ENCODE results near the gene LAMTOR1.
"Not testable (repeated sequence)": the region's sequence is repeated elsewhere in the genome, so short reads cannot be mapped to it uniquely, and the experiment has no call there.

Gene LAMTOR1

DNA sequence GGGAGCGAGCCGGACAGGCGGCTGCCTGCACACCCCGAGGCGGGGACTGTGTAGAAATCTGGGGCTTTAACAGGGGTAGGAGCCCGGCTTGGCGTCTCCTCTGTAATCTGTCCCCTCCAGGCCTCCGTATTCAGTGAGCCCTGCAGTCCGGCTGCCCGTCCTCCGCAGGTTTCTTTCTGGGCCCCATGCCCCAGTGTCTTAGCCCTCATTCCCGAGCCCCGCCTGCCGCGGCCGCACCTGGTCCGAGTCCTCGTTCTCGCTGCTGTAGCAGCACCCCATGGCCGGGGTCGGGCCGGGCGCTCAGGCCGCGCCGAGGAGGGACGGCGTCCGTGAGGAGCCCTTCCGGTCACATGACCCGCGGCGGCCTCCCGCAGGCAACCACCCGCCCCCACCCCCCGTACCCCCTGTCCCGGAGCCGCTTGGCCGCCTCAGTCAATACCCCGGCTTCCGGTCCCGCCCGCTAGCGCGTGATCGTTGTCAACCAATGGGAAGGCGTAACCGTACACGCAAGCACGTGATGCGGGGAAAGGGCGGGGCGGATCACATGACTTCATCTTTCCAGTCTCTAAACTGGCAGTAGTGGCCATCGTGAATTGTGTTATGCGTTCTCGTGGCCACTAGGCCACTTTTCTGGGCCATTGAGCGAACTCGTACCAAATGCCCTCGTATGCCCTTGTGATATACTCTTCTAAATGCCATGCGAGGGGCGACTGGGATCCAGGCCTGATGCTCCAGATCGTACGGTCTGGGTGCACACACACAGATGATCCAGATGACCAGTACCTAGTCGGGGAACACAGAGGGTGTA is at the start of gene LAMTOR1:
Gene LAMTOR1, minus strand, starts transcription at position 352 of the 808 bp plus-strand sequence. Its CDS starts 73 bp downstream, at position 279.
- DNase-seq (ENCODE audit: low read depth) = peak; percentile 97

DNA sequence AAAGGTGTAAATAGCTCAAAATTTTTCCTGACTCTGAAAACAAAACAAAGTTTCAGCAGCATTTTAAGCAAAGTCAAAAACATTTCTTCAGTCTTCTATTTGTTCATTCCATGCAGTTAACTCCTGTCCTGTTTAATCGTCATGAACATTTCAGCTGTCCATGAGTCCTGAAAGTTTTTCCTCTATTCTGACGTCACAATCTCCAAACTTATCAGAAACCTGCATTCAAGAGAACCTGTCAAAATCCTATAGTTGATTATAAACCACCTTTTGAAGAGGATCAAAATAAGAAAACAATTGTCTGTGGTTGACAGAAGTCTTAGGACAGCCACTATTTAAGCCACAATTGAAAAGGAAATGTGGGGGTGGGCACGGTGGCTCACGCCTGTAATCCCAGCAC is 47.8 kb upstream of the LAMTOR1 start:
- no peak for DNase-seq (ENCODE audit: low read depth)

DNA sequence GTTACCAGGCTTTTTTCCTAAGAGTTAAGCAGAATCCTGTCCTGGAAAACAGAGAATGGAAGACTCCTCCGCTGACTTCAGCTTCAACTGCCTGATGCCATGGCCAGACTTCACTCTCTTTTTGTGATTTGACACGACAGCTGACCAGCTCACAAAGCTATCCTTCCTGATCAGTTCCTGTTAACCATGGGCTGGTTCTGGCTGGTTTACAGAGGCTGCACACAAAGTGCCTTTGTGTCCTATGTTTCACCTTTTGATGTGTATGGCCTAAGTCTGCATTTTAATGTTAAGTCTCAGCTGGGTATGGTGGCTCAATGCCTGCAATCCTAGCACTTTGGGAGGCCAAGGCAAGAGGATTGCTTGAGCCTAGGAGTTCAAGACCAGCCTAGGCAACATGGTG is 43.5 kb upstream of the LAMTOR1 start:
- DNase-seq (ENCODE audit: low read depth) = no peak

DNA sequence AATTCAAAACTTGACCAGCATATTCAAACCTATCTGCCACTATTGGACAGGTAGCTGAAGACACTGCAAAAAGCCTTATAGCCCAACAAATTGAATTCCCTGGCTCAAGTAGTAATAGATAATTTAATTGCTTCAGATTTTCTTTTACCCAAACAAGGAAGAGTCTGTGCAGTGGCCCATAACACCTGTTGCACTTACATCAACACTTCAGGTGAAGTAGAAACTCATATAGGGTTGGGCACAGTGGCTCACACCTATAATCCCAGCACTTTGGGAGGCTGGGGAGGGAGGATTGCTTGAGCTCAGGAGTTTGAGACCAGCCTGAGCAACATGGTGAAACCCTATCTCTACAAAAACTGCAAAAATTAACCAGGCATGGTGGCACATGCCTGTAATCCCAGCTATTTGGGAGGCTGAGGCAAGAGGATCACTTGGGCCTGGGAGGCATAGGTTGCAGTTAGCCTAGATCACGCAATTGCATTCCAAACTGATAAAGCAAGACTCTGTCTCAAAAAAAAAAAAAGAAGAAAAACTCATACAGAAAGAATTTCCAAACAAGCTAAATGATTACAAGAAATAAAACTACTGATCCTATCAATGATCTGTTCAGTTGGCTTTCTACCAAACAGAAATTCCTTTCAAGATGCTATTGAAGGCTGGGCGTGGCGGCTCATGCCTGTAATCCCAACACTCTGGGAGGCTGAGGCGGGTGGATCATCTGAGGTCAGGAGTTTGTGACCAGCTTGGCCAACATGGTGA is 41.9 kb upstream of the LAMTOR1 start:
- no peak for DNase-seq (ENCODE audit: low read depth)

DNA sequence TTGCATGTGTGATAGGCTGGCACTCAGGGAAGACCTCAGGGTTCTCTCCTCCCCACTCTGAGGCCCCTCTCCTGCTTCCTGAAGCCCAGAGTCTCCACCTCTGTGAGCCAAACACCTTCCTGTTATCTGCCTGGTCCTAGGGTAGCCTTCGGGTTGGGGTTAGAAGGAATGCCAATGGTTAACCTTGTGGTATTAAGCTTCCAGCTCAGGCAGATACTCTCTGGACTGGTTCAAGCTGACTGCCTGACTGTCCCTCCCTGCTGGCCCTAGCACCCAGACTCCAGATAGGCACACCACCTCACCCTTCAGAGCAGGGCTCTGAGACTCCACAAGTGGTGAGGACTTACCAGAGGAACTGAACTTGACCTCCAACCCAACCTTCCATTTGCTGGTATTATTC is 39.4 kb upstream of the LAMTOR1 start:
- not testable (repeated sequence) for DNase-seq (ENCODE audit: low read depth)

DNA sequence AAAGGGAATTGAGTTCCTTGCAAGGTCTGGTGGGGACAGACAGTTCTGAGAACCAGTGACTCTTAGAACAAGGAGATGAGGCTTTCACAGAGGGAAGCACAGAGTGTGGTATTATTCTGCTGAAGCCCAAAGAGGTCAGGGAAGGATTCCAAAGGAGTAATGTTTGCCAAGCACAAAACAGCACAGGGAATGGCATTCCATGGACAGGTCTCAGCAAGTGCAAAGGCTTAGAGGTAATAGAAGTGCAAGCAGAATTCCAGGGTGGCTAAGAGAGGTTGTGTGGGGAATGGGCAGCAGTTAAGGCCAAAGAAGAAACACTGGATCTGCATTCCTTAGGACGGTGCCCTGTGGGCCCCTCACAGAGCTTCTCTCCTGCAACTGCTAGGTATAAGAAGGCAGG is 39.0 kb upstream of the LAMTOR1 start:
- DNase-seq (ENCODE audit: low read depth) = not testable (repeated sequence)

DNA sequence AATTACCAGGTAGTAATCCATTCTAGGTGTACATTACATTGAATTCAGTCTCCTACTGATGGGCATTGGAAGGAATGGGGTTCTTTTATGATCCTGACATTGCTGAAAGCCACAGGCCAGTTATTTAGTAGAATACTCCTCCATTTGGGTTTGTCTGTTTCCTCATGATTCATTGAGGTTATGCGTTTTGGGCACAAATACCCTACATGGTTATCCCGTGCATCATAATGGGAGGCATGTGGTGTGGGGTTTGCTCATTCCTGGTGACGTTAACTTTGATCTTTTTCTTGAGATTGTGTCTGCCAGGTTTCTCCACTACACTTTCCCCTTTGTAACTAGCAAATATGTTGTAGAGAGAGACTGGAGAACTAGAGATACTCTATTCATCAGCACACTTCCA is 38.0 kb upstream of the LAMTOR1 start:
- no peak for DNase-seq (ENCODE audit: low read depth)

DNA sequence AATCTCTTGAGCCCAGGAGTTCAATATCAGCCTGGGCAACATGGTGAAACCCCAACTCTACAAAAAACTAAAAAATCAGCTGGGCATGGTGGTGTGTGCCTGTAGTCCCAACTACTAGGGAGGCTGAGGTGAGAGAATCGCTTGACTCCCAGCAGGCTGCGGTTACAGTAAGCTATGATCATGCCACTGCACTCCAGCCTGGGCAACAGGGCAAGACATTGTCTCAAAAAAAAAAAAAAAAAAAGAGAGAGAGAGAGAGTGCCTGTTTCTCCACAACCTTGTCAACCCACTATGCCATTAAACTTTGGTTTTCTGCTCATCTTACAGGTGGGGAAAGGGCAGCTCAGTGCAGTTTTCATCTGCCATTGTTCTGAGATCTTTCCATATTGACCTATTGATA is 37.6 kb upstream of the LAMTOR1 start:
- DNase-seq (ENCODE audit: low read depth) = no peak

DNA sequence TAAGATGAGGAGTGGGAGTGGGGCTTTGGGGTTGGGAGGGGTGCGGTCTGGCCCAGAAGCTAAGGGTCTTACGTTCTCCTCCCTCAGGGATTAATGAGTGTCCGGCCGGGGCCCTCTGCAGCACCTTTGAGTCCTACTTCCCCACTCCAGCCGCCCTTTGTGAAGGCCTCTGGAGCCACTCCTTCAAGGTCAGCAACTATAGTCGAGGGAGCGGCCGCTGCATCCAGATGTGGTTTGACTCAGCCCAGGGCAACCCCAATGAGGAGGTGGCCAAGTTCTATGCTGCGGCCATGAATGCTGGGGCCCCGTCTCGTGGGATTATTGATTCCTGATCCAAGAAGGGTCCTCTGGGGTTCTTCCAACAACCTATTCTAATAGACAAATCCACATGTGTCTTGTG is 36.4 kb upstream of the LAMTOR1 start:
- DNase-seq (ENCODE audit: low read depth) = no peak

DNA sequence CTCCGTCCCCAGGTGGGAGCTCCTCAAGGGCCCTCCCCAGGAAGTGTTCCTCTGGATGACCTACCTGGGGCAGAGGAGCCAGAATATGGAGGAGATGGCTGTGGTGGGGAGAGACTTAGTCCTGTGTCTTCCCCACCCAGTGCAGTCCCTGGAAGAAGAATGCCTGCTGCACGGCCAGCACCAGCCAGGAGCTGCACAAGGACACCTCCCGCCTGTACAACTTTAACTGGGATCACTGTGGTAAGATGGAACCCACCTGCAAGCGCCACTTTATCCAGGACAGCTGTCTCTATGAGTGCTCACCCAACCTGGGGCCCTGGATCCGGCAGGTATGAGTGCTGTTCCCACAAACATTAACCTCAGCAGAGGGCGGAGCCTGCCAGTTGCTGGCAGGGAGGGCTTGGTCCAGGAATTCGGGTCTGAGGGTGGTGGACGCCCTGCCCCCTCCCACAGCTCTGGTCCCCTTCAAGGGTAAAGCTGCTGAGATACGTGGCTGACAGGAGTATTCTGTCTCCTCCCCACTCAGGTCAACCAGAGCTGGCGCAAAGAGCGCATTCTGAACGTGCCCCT is 35.8 kb upstream of the LAMTOR1 start:
- no peak for DNase-seq (ENCODE audit: low read depth)

DNA sequence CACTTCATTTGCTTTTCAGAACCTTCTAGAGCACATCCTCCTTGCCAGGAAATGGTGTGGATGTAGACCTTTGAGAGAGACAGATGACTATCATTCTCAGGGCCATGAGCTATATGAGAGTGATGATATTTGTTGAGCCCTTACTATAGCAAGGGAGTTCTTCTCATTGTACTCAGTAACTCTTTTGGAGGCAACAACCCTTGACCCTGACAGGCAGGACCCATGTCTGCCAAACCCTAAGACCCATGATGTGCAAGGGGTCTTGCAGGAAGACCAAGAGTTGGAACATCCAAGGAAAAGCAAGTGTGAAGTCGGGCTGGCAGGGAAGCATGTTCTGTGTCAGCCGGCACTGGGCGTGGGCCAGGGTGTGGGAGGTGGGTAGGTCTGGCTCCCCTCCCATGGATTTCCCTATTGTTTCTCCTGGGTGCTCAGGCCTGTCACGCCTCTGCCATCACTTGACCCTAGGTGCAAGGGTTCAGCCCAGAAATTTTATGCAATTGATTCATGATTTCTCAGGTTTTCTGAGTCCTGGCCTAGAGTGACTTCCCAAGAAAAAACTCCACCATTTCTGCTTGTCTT is 33.7 kb upstream of the LAMTOR1 start:
- DNase-seq (ENCODE audit: low read depth) = no peak

DNA sequence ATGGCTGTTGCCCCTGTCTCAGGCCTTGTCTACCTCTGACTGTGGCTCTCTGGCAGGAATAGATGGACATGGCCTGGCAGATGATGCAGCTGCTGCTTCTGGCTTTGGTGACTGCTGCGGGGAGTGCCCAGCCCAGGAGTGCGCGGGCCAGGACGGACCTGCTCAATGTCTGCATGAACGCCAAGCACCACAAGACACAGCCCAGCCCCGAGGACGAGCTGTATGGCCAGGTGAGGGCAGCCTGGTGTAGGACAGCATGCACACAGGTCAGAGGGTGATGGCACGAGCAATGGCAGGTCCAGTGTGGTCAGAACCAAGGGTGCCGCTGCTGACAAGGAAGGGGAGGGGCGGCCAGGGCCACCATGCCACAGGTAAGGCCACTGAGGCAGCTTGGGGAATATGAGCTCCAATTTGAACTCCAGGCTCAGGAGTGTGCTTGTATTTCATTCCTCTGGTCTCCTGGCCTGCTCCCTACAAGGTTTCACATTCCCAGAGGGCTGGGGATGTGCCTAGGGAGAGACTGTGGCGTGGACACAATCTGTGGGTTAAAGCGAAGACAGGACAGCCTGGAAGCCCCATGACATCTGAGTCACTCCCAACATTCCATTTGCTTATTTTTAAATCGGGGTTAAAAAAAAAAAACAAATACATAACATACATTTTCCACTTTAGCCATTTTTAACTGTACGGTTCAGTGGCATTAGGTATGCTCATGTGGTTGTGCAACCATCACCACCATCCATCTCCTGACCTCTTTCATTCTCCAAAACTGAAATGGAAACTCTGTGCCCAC is 33.0 kb upstream of the LAMTOR1 start:
- DNase-seq (ENCODE audit: low read depth) = no peak

DNA sequence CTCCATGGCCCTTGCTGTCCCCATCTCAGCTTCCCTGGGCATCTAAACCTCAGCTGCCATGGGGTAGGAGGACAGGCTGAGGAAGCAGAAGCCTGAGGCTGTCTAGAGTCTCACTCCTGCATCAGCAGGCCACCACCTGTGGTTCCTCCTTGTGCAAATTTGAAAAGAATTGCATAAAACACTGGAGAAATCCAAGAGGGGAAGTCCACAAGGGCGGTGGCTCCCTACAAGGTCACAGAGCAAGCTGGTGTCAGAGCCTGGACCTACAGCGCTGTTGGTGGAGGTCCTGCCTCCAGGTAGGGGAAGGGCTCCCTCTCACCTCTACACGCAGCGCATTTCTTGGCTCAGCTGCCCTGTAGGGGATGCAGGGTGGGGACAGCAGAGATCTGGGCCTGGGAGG is 32.4 kb upstream of the LAMTOR1 start, which contains the start of gene FOLR3:
Gene FOLR3, plus strand, starts transcription at position 253 of the 400 bp plus-strand sequence. CDS start 228 bp downstream, outside the sequence.
- DNase-seq (ENCODE audit: low read depth) = not testable (repeated sequence)

DNA sequence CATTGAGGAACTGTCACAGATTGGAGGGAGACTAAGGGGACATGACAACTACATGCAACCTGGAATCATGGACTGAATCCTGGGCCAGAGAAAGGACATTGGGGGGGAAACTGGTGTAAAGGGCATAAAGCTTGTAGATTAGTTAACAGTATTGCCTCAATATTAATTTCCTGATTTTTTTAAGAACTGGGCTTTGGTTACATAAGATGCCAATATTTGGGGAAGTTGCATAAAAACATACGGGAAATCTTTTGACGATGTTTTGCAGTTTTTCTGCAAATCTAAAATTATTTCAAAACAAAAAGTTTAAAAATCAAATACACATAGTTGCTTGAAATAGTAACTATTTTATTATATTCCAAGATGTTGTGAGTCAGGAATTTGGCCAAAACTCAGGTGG is 29.5 kb upstream of the LAMTOR1 start:
- DNase-seq (ENCODE audit: low read depth) = no peak

DNA sequence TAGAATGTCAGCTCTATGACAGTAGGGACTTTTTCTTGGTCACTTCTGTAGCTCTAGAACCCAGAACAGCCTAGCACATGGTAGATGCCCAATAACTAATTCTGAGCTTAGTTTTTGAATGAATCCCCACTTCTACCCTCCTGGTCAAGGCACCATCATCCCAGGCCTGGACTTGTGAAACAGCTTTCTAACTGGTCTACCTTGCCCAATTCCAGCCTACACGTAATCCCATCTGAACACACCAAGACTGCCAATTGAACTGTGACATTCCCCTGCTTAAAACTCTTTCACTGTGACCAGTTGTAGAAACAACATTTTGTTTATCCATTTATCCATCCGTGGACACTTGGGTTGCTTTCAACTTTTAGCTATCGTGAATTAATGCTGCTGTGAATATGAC is 26.3 kb upstream of the LAMTOR1 start:
- no peak for DNase-seq (ENCODE audit: low read depth)

DNA sequence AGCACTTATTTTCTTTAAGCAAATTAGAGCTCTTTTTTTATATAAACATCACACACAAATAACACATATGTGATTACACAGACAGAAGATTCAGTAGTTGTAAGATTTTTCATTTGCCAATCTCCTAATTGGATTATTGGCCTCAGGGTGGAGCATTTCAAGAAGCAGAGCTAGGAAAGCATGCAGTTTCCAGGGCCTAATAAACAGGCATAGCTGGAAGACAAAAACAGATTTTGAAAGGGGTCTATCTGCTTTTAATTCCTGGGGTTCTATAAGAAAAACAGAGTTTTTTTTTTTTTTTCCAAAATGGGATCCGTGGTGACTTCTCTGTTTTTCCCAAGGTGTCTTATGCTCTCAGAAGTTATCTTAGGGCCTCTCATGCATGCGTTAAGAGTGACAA is 24.8 kb upstream of the LAMTOR1 start:
- DNase-seq (ENCODE audit: low read depth) = no peak

DNA sequence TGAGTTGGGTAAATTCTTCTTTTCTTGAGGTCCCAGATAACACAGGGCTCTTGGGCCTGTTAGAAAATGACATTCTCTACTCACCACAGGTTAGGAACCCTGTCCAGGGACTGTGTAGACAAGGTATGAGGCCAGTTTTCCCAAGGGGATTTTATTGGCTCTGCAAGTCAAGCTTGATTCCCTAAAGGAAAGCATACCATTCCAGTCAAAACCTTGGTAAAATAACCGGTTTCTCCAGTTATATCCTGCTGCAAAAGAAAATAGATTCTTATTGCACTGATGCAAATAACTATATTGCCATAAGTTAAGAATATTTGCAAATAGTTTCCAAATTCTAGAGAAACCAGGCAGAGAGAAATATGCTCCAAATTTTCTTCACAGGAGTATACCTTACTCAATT is 22.9 kb upstream of the LAMTOR1 start:
- no peak for DNase-seq (ENCODE audit: low read depth)

DNA sequence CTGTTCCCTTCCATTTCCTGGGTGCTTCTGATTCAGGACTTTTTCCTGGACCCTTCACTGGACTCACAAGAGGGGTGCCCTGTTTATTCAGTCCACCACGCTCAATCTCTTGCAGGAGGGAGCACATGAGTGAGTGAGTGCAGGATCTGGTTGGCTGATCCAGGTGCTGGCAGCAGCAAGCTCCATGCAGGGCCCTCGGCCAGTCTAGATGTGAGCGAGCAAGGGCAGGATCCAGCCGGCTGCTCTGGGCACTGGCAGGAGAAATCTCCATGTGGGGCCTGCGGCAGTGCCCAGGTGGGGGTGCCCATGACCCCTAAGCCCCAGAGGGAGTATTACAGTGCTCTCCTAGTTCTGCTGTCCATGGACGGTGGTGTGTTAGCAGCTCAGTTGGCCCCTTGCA is 20.9 kb upstream of the LAMTOR1 start:
- no peak for DNase-seq (ENCODE audit: low read depth)

DNA sequence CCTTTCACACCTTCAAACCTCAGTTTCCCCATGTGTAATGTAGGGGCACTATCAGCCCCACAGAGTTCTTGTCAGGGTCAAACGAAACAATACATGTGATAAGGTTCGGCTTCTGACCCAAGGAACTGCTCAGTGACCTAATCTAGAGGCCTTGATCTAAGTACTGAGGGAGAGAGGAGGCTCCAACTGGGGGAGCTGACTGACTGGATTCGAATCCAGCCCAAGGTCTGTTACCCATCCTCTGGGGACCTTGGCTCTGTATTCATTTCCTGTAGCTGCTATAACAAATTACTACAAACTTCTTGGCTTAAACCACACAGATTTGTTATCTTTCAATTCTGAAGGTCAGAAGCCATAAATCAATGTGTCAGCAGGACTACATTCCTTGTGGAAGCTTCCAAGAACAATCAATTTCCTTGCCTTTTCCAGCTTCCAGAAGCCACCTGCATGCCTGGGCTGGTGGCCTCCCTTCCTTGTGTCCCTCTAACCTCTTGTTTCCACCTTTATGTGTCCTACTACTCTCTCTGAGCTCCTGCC is 20.1 kb upstream of the LAMTOR1 start:
- no peak for DNase-seq (ENCODE audit: low read depth)

DNA sequence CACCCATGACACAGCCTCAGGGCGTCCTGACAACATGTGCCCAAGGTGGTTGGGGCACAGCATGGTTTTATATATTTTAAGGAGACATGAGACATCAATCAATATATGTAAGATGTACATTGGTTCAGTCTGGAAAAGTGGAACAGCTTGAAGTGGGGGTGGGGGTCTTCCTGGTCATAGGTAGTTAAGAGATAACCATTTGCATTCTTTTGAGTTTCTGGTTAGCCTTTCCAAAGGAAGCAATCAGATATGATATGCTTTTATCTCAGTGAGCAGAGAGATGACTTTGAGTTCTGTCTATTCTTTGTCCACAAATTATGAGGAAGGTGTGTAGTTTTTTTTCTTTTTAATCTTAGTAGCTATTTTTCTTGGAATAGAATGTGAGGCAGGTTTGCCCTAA is 19.5 kb upstream of the LAMTOR1 start:
- DNase-seq (ENCODE audit: low read depth) = no peak

DNA sequence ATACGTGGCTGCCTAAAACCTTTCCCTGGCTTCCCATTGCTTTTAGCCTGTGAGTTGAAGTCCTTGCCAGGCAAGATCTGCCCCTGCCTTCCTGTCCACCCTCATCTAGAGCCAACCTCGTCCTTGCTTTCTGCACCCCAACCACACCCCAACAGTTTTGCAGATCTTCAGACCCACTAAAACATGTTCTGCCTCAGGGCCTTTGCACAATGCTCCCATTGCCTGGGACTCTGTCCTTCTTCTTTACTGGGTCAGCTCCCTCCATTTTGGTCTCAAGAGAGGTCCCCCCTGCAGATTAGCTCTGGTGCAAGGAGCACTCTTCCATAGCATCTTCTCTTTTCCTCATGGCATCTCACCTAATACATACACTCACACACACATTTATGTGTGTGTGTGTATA is 17.8 kb upstream of the LAMTOR1 start:
- no peak for DNase-seq (ENCODE audit: low read depth)

DNA sequence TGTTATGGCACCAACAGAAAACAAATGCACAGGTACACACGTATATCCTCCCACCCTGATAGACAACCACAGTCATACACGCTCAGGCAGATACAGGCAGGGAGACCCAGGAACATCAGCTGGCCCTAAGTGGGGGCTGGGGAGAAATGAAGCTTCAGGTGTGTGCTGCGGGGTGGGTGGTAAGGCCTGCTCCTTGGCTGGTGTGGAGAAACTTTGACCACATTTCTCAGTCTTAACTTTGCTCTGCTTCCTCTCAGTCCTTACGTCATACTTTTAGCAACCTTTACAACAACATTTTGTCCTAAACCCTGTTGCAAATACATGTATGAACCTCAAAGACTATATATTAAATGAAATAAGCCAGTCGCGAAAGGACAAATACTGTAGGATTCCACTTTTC is 16.1 kb upstream of the LAMTOR1 start:
- DNase-seq (ENCODE audit: low read depth) = no peak
